Measurements from ENCODE around the gene DEDD2.
"Not testable (repeated sequence)": the region's sequence is repeated elsewhere in the genome, so short reads cannot be mapped to it uniquely, and the experiment has no call there.

Gene DEDD2
- total RNA-seq, result 29.9 to 87.6 (median 48.1) reads per million in 3 experiments

GRCh38 chr19:42217520-42218437 is at the start of gene DEDD2:
Gene DEDD2, minus strand, starts transcription at chr19:42217677. Its CDS starts 670 bp downstream, at chr19:42217007.
- peak; percentile 100 for DNase-seq

GRCh38 chr19:42266928-42267603 is 49.6 kb upstream of the DEDD2 start:
- DNase-seq, result not testable (repeated sequence)

DNA sequence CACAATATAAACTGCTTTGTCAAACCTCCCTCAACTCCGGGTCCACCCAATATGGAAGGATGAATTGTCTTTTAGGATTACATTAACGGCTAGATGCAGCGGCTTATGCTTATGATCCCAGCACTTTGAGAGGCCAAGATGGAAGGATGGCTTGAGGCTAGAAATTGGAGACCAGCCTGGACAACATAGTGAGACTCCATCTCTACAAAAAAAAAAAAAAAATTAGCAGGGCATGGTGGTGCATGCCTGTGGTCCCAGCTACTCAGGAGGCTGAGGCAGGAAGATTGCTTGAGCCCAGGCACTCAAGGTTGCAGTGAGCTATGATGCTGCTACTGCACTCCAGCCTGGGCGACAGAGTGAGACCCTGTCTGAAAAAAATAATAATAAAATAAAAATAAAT is 48.6 kb upstream of the DEDD2 start:
- not testable (repeated sequence) for DNase-seq

DNA sequence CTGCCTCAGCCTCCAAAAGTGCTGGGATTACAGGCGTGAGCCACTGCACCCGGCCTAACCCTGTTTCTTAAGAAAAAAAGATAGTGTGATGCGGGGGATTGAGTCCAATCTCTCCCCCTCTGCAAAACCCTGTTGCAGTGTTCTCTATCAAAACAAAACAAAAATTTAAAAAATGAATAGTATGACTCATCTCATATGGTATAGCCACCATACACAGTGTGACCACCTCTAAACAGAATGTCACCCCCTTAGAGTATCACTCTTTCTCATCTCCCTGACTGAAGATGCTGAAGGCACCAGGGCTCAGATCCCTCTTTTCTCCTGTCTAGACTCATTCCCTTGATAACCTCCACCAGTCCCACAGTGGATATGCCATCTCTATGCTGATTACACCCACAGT is 44.3 kb upstream of the DEDD2 start:
- DNase-seq, result no peak

GRCh38 chr19:42257842-42258241 is 40.4 kb upstream of the DEDD2 start:
- DNase-seq, result not testable (repeated sequence)

GRCh38 chr19:42255766-42256745 is 38.6 kb upstream of the DEDD2 start:
- DNase-seq, result no peak

- DNase-seq, result peak; percentile 93
Measured at GRCh38 chr19:42254850-42255765, 37.6 kb upstream of the DEDD2 start, which contains the start of gene ERF. Gene ERF, minus strand, starts transcription at chr19:42255128. Its CDS starts 129 bp downstream, at chr19:42254999.

DNA sequence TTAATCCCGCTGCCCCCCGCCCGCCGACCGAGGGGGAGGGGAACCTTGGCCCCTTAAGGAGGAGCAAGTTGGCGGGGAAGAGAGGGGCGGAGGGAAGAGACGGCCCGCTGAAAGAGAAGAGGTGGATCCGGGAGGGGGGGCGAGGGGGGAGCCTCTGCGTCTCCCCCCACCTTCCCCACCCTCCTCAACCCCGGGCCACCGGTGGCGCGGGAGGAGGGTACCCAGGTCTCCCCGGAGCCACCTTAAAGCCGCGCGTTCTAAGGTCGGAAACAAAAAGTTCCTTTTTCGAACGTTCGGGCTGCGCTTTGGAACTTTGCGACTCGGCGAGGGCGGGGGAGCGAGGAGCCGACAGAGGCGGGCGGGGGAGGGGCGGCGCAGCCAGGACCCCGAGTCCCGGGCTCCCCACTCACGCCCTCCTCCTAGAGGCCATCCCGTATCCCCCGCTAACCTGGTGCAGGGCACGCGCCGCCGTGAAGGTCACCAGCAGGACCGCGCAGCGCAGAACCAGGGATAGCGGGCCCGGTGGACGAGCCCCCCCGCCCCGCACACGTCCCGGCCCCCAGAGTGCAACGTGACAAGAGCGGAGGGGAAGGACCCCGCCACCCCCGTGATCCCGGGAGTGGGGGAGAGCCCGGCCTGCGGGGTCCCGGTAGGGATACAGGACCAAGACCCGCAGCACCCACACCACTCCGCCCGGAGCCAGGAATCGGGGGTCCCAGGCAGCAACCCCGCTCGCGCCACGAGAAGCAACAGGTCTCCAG is 36.8 kb upstream of the DEDD2 start:
- DNase-seq, result peak; percentile 79

DNA sequence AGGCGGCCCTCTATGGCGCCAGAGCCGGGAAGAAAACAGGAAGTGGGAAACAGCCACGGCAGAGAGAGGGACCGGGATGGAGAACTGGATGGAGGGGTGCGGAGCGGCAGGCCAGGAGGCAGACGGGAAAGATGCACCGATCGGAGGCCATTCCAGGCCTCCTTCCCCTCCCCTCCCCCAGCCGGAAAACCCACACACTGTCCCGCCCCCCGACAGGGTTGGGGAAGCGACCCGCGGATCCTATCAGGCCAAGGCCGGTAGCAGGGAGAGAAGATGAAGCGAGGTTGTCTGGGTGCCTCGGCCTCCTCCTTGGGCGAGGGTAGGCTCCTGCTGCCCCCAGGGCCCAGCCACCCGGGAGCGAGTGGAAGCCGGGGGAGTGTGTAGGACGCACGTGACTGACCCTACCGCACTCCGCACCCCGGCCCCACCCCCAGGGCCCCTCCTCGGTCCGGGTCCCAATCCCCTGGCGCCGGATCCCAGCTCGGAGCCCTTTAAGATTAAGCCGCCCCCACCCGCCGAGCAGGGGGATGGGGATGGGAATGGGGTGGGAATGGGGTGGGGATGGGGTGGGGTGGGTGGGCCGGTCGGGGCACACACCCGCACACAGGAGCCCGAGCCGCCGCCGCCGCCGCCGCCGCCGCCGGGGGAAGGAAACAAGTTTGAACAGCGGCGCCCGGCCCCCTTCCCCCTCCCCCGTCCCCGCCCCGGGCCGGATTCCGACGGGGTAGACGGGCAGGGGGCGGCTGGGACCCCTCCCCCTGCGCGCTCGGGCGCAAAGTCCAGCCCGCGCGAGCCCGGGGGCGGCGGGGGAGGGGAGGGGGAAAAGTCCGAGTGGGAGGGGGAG is 36.0 kb upstream of the DEDD2 start:
- peak; percentile 60 for DNase-seq

DNA sequence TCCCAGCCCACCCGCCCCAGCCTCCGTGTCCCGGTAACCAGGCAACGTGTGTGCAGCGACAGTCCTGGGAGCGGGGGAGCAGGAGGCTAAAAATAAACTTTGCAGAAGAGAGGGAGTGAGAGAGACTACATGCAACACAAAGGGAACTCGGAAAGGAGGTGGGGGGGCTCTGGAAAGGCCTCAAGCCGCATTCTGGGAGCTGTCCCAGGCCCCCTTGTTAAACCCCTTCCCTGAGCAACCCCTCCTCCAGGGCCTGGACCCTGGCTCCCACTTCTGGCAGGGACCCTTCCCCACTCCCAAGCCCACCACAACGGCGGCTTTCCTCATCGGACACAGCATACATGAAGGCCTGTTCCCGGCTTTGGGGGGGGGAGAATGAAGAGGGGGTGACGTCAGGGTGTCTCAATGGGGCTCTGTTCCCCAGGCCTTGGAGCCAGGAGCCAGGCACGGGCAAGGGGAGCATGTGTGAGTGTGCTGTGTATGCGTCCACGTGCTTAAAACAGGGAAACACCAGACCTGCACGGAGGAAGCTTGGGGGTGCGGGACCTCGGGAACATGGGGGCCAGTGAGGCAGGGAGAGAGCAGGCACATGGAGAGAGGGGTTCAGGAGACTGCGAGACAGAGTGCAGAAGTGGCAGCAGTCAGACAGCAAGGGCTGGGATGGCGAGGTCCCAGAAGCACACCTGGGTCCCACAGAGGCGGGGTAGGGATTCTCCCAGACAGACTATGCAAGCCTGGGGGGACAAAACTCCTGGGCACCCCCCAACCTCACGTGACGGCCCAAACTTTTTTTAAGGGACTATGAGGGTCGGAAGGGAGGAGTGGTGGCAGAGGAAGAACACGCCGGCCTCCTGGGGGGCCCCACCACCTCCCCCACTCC is 35.1 kb upstream of the DEDD2 start:
- DNase-seq, result no peak

- DNase-seq, result no peak
Measured at GRCh38 chr19:42251572-42252358, 34.3 kb upstream of the DEDD2 start.

GRCh38 chr19:42250666-42251531 is 33.4 kb upstream of the DEDD2 start:
- no peak for DNase-seq

- no peak for DNase-seq
Measured at GRCh38 chr19:42250183-42250665, 32.7 kb upstream of the DEDD2 start.

DNA sequence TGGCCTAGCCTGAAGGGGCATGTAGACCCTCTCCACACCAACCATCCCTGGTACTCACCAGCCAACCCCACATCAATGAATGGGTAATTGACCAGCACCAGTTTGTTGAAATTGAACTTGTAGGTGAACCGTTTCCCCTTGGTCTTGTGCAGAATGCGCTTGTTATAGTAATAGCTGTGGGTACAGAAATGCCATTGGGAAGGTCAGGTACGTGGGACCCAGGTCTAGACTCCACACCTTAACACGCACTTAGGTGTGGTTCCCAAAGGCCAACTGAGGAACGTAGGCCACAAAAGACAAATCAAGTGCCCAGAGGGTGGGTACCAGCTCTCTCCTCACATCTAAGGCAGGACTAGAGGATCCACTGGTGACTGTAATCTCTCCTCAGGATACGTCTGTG is 32.3 kb upstream of the DEDD2 start:
- no peak for DNase-seq

DNA sequence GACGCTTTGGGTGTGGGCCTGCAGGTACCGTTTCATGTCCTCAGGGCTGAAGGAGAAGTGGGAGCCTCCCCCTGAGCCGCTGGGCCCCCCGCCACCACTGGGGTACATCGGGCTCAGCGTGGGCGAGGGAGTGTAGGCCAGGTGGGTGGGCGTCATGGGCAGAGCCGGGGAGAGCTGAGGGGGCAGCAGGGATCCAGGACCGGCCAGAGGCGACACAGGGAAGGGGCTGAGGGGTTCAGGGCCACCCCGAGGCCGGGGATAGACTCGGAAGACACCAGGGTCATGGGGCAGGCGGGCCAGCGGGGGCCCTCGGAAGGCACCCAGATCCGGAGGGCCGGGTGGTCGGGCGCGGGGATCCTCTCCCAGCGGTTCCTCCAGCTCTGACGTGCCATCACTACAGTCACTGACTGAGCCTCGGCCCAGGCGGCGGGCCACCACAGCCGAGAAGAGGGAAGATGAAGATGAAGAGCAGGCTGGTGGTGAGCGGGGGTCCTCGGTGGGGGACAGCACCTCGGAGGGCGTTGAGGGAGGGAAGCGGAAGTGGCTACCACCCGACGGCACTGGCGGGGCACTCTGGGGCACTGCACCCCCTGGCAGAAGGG is 31.8 kb upstream of the DEDD2 start:
- DNase-seq, result no peak

Measured in central memory CD4-positive, alpha-beta T cell (primary cell).